Measurements from ENCODE around the gene ADAT3.
"Not testable (repeated sequence)": the region's sequence is repeated elsewhere in the genome, so short reads cannot be mapped to it uniquely, and the experiment has no call there.

The ADAT3 gene

GRCh38 chr19:1875646-1876495, 29.3 kb upstream of the ADAT3 start:
- no peak for TF ChIP-seq CTCF (conservative IDR thresholded peaks at IDR 0.05; ENCODE audit: low read depth, low read length)
- peak overlapping the region; percentile 89 for H3K4me3 ChIP-seq (ENCODE audit: low read length)

GRCh38 chr19:1876496-1877279, 28.5 kb upstream of the ADAT3 start:
- DNase-seq (ENCODE audit: low read depth): not testable (repeated sequence)
- peak overlapping the region; percentile 89 for H3K4me3 ChIP-seq (ENCODE audit: low read length)
- TF ChIP-seq CTCF (conservative IDR thresholded peaks at IDR 0.05; ENCODE audit: low read depth, low read length): peak; percentile 28

More at GRCh38 chr19:1875646-1876495, 29.3 kb upstream of the ADAT3 start:
- DNase-seq (ENCODE audit: low read depth): peak; percentile 45

GRCh38 chr19:1877280-1877660, 27.9 kb upstream of the ADAT3 start:
- H3K4me3 ChIP-seq (ENCODE audit: low read length): not testable (repeated sequence)

GRCh38 chr19:1878583-1878982, 26.6 kb upstream of the ADAT3 start:
- not testable (repeated sequence) for DNase-seq (ENCODE audit: low read depth); H3K4me3 ChIP-seq (ENCODE audit: low read length)

More at GRCh38 chr19:1877280-1877660, 27.9 kb upstream of the ADAT3 start:
- not testable (repeated sequence) for DNase-seq (ENCODE audit: low read depth)

- not testable (repeated sequence) for DNase-seq (ENCODE audit: low read depth); H3K4me3 ChIP-seq (ENCODE audit: low read length)
Observed at GRCh38 chr19:1879982-1880381, 25.2 kb upstream of the ADAT3 start.

GRCh38 chr19:1880611-1881392, 24.4 kb upstream of the ADAT3 start:
- no peak for TF ChIP-seq CTCF (conservative IDR thresholded peaks at IDR 0.05; ENCODE audit: low read depth, low read length)
- no peak overlapping the region for H3K4me3 ChIP-seq (ENCODE audit: low read length)
- DNase-seq (ENCODE audit: low read depth): no peak

- DNase-seq (ENCODE audit: low read depth); H3K4me3 ChIP-seq (ENCODE audit: low read length): not testable (repeated sequence)
Observed at GRCh38 chr19:1881393-1882088, 23.7 kb upstream of the ADAT3 start.

- TF ChIP-seq CTCF (conservative IDR thresholded peaks at IDR 0.05; ENCODE audit: low read depth, low read length): no peak
- no peak for DNase-seq (ENCODE audit: low read depth)
- no peak overlapping the region for H3K4me3 ChIP-seq (ENCODE audit: low read length)
Observed at GRCh38 chr19:1882089-1882785, 23.0 kb upstream of the ADAT3 start.

Data from retinal pigment epithelial cell (primary cell).